ENCODE results near the gene HOXC9. TPM values are rescaled to one million over a fixed set of nuclear protein-coding genes. Genes with fewer than 3 reads are reported as not detected.

HOXC9 gene
- total RNA-seq, 1 donor from 2014 or later = 0.27 TPM

DNA sequence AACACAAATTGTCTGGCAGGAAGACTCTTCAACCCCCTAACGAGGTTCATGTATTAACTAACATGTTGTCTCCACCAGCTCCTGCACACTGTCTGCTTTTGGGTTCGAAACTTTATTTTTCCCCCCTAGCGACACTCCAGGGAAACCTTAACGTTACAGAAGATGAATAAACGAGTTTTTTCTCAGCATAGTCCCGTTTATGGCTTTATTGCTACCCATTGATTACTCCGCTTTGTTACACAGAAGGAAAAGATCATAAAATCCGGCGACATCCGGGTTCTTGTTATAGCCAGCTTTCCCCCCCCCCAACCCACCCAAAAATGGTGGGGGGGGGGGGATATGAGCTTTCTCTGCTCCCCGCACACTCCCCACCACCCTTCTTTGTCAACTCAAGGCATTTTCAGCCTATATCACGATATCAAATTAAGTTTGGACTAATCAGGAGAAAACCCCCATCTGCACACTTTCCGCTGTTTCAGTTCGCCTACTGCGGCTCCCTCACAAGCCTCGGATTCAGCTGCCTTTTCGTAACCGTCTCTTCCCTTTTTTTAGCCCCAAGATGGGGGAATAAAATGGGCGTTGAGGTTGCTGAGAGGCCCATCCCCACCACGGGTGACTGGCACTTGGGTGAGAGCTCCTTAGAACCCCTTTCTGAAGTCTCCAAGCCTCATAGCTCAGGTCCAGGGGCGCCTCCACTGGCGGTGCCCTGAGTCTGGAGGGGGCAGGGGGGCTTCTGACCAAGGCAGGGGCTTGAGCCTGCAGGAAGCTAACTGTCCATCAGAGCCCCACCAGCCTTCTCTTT, 26.9 kb downstream of the HOXC9 start:
- Mint-ChIP-seq H3K4me3 (peak overlapping the region; percentile 93), H3K27ac (peak overlapping the region; percentile 72), H3K9me3 (no peaks in the 10 kb centered on the region), H3K27me3 (peaks cover 90% of the 10 kb centered on the region), H3K36me3 (peaks cover 3% of the 10 kb centered on the region), H3K4me1 (ENCODE audit: unreplicated experiment) (peaks cover 44% of the 10 kb centered on the region)
- DNase-seq (ENCODE audit: extremely low spot score, unreplicated experiment) = no peak
- TF ChIP-seq, protein P1, sequence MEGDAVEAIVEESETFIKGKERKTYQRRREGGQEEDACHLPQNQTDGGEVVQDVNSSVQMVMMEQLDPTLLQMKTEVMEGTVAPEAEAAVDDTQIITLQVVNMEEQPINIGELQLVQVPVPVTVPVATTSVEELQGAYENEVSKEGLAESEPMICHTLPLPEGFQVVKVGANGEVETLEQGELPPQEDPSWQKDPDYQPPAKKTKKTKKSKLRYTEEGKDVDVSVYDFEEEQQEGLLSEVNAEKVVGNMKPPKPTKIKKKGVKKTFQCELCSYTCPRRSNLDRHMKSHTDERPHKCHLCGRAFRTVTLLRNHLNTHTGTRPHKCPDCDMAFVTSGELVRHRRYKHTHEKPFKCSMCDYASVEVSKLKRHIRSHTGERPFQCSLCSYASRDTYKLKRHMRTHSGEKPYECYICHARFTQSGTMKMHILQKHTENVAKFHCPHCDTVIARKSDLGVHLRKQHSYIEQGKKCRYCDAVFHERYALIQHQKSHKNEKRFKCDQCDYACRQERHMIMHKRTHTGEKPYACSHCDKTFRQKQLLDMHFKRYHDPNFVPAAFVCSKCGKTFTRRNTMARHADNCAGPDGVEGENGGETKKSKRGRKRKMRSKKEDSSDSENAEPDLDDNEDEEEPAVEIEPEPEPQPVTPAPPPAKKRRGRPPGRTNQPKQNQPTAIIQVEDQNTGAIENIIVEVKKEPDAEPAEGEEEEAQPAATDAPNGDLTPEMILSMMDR (conservative IDR thresholded peaks at IDR 0.05) = no peak

DNA sequence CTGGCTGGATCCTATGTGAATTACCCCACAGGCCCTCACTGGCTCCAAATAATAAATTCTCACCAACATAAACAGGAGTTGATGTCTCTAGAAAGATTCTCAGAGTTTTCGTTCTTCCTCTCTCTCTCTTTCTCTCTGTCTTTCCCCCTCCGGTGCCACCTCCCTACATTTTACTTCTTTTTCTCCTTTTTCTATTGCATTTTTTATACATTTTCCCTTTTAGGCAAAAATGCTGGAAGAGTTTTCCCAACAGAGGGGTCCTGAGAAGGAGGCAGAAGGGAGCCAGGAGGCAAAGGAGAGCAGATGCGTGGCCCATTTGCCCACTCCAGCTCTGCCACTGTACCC, 27.5 kb downstream of the HOXC9 start:
- peaks cover 49% of the 10 kb centered on the region for H3K4me1 Mint-ChIP-seq (ENCODE audit: unreplicated experiment)
- peak overlapping the region; percentile 57 for H3K27ac Mint-ChIP-seq
- TF ChIP-seq, protein P1 (conservative IDR thresholded peaks at IDR 0.05) = no peak
- H3K27me3 Mint-ChIP-seq = peaks cover 90% of the 10 kb centered on the region
- no peak for DNase-seq (ENCODE audit: extremely low spot score, unreplicated experiment)
- no peaks in the 10 kb centered on the region for H3K9me3 Mint-ChIP-seq
- peak overlapping the region; percentile 93 for H3K4me3 Mint-ChIP-seq
- peaks cover 3% of the 10 kb centered on the region for H3K36me3 Mint-ChIP-seq

DNA sequence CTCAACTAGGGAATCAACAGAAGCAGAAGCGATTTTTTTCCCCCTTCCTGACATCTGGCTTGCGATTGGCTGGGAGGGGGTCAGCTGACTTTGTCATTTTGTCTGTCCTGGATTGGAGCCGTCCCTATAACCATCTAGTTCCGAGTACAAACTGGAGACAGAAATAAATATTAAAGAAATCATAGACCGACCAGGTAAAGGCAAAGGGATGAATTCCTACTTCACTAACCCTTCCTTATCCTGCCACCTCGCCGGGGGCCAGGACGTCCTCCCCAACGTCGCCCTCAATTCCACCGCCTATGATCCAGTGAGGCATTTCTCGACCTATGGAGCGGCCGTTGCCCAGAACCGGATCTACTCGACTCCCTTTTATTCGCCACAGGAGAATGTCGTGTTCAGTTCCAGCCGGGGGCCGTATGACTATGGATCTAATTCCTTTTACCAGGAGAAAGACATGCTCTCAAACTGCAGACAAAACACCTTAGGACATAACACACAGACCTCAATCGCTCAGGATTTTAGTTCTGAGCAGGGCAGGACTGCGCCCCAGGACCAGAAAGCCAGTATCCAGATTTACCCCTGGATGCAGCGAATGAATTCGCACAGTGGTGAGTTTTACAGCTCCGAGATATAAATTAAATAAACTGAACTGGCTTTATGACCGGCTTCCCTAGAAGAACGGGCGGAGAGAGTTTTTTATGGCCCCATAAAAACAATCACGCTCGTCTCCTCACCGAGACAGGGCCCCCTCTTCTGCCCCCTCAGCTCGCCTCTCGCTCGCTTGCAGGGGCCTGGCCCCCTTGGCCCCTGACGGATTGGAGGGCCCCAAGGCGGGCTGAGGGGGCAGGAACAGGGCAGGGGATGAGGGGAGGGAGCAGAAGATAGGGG, 28.6 kb downstream of the HOXC9 start, which contains the start of gene HOXC6:
Gene HOXC6, plus strand, starts transcription at position 127 of the 888 bp plus-strand sequence. Its CDS starts 82 bp downstream, at position 209.
- Mint-ChIP-seq H3K4me3 (peak within 1 kb of the TSS; percentile 95), H3K4me1 (ENCODE audit: unreplicated experiment) (peaks cover 42% of the 10 kb centered on the region), H3K36me3 (peaks cover 3% of the 10 kb centered on the region), H3K27me3 (peaks cover 88% of the 10 kb centered on the region), H3K27ac (peak within 1 kb of the TSS; percentile 86), H3K9me3 (no peaks in the 10 kb centered on the region)
- TF ChIP-seq, protein P1 (conservative IDR thresholded peaks at IDR 0.05) = no peak
- DNase-seq (ENCODE audit: extremely low spot score, unreplicated experiment) = no peak

DNA sequence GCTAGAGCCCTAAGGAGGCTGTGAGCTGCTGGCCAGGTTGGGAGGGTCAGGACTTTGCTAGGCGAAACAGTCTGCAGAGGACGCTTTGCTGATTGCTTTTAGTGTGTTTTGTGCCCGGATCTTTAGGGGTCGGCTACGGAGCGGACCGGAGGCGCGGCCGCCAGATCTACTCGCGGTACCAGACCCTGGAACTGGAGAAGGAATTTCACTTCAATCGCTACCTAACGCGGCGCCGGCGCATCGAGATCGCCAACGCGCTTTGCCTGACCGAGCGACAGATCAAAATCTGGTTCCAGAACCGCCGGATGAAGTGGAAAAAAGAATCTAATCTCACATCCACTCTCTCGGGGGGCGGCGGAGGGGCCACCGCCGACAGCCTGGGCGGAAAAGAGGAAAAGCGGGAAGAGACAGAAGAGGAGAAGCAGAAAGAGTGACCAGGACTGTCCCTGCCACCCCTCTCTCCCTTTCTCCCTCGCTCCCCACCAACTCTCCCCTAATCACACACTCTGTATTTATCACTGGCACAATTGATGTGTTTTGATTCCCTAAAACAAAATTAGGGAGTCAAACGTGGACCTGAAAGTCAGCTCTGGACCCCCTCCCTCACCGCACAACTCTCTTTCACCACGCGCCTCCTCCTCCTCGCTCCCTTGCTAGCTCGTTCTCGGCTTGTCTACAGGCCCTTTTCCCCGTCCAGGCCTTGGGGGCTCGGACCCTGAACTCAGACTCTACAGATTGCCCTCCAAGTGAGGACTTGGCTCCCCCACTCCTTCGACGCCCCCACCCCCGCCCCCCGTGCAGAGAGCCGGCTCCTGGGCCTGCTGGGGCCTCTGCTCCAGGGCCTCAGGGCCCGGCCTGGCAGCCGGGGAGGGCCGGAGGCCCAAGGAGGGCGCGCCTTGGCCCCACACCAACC, 29.8 kb downstream of the HOXC9 start:
- peaks cover 80% of the 10 kb centered on the region for H3K27me3 Mint-ChIP-seq
- peaks cover 36% of the 10 kb centered on the region for H3K4me1 Mint-ChIP-seq (ENCODE audit: unreplicated experiment)
- H3K9me3 Mint-ChIP-seq = no peaks in the 10 kb centered on the region
- no peak for DNase-seq (ENCODE audit: extremely low spot score, unreplicated experiment)
- H3K27ac Mint-ChIP-seq = peak overlapping the region; percentile 86
- H3K4me3 Mint-ChIP-seq = peak overlapping the region; percentile 95
- H3K36me3 Mint-ChIP-seq = peaks cover 3% of the 10 kb centered on the region
- TF ChIP-seq, protein P1 (conservative IDR thresholded peaks at IDR 0.05) = no peak

DNA sequence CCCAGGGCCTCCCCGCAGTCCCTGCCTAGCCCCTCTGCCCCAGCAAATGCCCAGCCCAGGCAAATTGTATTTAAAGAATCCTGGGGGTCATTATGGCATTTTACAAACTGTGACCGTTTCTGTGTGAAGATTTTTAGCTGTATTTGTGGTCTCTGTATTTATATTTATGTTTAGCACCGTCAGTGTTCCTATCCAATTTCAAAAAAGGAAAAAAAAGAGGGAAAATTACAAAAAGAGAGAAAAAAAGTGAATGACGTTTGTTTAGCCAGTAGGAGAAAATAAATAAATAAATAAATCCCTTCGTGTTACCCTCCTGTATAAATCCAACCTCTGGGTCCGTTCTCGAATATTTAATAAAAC, 30.5 kb downstream of the HOXC9 start:
- Mint-ChIP-seq H3K4me3 (peak overlapping the region; percentile 83), H3K27me3 (peaks cover 80% of the 10 kb centered on the region)

More for the DNA sequence above, 30.5 kb downstream of the HOXC9 start:
- TF ChIP-seq, protein P1 (conservative IDR thresholded peaks at IDR 0.05) = no peak
- H3K9me3 Mint-ChIP-seq = no peaks in the 10 kb centered on the region
- H3K4me1 Mint-ChIP-seq (ENCODE audit: unreplicated experiment) = peaks cover 39% of the 10 kb centered on the region
- DNase-seq (ENCODE audit: extremely low spot score, unreplicated experiment) = no peak
- H3K36me3 Mint-ChIP-seq = peaks cover 7% of the 10 kb centered on the region
- H3K27ac Mint-ChIP-seq = peak overlapping the region; percentile 86

All from type B pancreatic cell (in vitro differentiated cells).